ENCODE data around the gene UPK3A. TPM values are rescaled to one million over a fixed set of nuclear protein-coding genes. Genes with fewer than 3 reads are reported as not detected.
A peak's percentile ranks its signal among the peaks of the same experiment; 100 is the strongest.

UPK3A gene
- total RNA-seq, 4 donors from 2014 or later: not detected

GRCh38 chr22:45285263-45286058 is 712 bp downstream of the UPK3A start:
- peaks cover 6 to 27% (median 11%) of the 10 kb centered on the region in 3 donors for H3K4me1 ChIP-seq
- peak overlapping the region in 2 of 4 donors; percentile 37 to 58 for H3K4me3 ChIP-seq
- 58 to 70% methylated on average over 12 of the region's 16 CpGs for WGBS, 2 donors
- H3K27ac ChIP-seq: peak overlapping the region in 1 of 4 donors; percentile 17
- peaks cover 0 to 24% (median 0%) of the 10 kb centered on the region in 4 donors for H3K27me3 ChIP-seq
- H3K36me3 ChIP-seq: no peaks in the 10 kb centered on the region
- intact Hi-C loops (cut with DNase I): no loop called here
- no peaks in the 10 kb centered on the region for H3K9me3 ChIP-seq
- TF ChIP-seq, protein P1, sequence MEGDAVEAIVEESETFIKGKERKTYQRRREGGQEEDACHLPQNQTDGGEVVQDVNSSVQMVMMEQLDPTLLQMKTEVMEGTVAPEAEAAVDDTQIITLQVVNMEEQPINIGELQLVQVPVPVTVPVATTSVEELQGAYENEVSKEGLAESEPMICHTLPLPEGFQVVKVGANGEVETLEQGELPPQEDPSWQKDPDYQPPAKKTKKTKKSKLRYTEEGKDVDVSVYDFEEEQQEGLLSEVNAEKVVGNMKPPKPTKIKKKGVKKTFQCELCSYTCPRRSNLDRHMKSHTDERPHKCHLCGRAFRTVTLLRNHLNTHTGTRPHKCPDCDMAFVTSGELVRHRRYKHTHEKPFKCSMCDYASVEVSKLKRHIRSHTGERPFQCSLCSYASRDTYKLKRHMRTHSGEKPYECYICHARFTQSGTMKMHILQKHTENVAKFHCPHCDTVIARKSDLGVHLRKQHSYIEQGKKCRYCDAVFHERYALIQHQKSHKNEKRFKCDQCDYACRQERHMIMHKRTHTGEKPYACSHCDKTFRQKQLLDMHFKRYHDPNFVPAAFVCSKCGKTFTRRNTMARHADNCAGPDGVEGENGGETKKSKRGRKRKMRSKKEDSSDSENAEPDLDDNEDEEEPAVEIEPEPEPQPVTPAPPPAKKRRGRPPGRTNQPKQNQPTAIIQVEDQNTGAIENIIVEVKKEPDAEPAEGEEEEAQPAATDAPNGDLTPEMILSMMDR (IDR thresholded peaks at IDR 0.05): no peak
- no peak for TF ChIP-seq POLR2A (IDR thresholded peaks at IDR 0.05)
- DNase-seq: no peak

DNA sequence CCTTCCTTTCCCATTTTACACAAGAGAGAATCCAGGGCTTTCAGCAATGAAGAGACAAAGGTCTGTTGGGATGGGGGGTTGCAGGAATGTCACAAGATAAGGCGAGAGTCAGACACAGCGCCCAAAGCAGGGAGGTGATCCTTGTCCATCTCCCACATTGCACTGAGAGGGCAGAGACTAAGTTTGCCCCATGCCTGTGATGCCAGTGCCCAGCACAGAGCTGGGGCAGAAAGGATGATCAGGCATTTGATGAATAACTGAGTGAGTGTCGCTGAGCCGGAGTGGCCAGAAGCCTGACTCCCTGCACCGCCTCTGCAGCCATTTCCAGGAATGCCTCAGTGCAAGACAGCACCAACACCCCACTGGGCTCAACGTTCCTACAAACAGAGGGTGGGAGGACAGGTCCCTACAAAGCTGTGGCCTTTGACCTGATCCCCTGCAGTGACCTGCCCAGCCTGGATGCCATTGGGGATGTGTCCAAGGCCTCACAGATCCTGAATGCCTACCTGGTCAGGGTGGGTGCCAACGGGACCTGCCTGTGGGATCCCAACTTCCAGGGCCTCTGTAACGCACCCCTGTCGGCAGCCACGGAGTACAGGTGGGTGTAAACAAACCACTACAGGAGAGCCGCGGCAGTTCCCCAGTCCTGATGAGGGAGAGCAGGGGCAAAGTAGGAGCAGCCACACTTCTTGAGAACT is 2.3 kb downstream of the UPK3A start:
- no peak for DNase-seq
- no peak overlapping the region for H3K27ac ChIP-seq
- H3K4me3 ChIP-seq: no peak overlapping the region
- WGBS, 2 donors: 91 to 100% methylated on average over 1 to 5 of the region's 12 CpGs
- intact Hi-C loops (cut with DNase I): no loop called here
- H3K9me3 ChIP-seq: no peaks in the 10 kb centered on the region
- H3K36me3 ChIP-seq: no peaks in the 10 kb centered on the region
- H3K4me1 ChIP-seq: peaks cover 6 to 28% (median 11%) of the 10 kb centered on the region in 3 donors
- H3K27me3 ChIP-seq: peaks cover 0 to 24% (median 0%) of the 10 kb centered on the region in 4 donors
- TF ChIP-seq, protein P1 (IDR thresholded peaks at IDR 0.05): no peak
- TF ChIP-seq POLR2A (IDR thresholded peaks at IDR 0.05): no peak

- 37 to 60% methylated on average over 14 to 18 of the region's 18 CpGs for WGBS, 2 donors
- no peak overlapping the region for H3K27ac ChIP-seq
- no peaks in the 10 kb centered on the region for H3K9me3 ChIP-seq
- H3K27me3 ChIP-seq: peaks cover 0 to 8% (median 0%) of the 10 kb centered on the region in 4 donors
- intact Hi-C loops (cut with DNase I): no loop called here
- H3K4me1 ChIP-seq: peaks cover 0 to 14% (median 7%) of the 10 kb centered on the region in 3 donors
- DNase-seq: no peak
- no peaks in the 10 kb centered on the region for H3K36me3 ChIP-seq
- TF ChIP-seq, protein P1 (IDR thresholded peaks at IDR 0.05): peak in 1 of 6 experiments; percentile 3
- TF ChIP-seq POLR2A (IDR thresholded peaks at IDR 0.05): no peak
- H3K4me3 ChIP-seq: no peak overlapping the region
Measured at GRCh38 chr22:45290410-45290936, 5.7 kb downstream of the UPK3A start.

GRCh38 chr22:45291061-45291930 is 6.5 kb downstream of the UPK3A start:
- 69 to 75% methylated on average over 8 of the region's 8 CpGs for WGBS, 2 donors
- no peak overlapping the region for H3K4me3 ChIP-seq
- peaks cover 0 to under 1% (median 0%) of the 10 kb centered on the region in 4 donors for H3K27me3 ChIP-seq
- DNase-seq: no peak
- intact Hi-C loops (cut with DNase I): no loop called here
- H3K36me3 ChIP-seq: no peaks in the 10 kb centered on the region
- no peak for TF ChIP-seq POLR2A (IDR thresholded peaks at IDR 0.05)
- H3K4me1 ChIP-seq: peaks cover 0 to 12% (median 7%) of the 10 kb centered on the region in 3 donors
- no peaks in the 10 kb centered on the region for H3K9me3 ChIP-seq
- no peak overlapping the region for H3K27ac ChIP-seq

DNA sequence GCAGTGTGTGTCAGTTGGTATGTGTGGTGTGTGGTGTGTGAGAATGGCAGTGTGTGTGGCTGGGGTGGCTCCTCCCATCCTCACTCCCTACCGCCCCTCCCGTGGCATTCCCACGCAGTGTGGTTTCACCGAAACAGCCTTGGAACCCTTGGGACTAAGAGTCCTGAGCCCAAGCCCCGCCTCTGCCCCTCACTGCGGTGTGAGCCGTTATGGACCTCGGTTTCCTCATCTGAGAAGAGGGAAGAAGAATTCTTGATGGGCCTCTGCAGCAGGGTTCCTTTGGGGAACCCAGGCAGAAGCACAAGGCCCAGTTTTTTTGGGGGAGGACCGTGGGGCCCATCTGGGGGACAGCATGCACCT is 7.2 kb downstream of the UPK3A start:
- Histone ChIP-seq H3K9me3 (no peaks in the 10 kb centered on the region), H3K36me3 (no peaks in the 10 kb centered on the region), H3K4me1 (peaks cover 0 to 12% (median 7%) of the 10 kb centered on the region in 3 donors), H3K4me3 (no peak overlapping the region), H3K27me3 (no peaks in the 10 kb centered on the region), H3K27ac (no peak overlapping the region)
- intact Hi-C loops (cut with DNase I): no loop called here
- no peak for DNase-seq
- TF ChIP-seq POLR2A (IDR thresholded peaks at IDR 0.05): no peak
- TF ChIP-seq, protein P1 (IDR thresholded peaks at IDR 0.05): no peak
- WGBS, 2 donors: 66 to 77% methylated on average over 4 to 5 of the region's 9 CpGs
